IMR-90 (cell line): ENCODE results near the gene RORC. TPM values are rescaled to one million over a fixed set of nuclear protein-coding genes. Genes with fewer than 3 reads are reported as not detected.

ENCODE experiments used
- ATAC-seq: fragments of 200-7000 bp; cut with Tn5 transposase; 2 replicates; pipeline ENCODE4 v1.9.1; 2020; ENCODE audit warnings: low read depth, mild to moderate bottlenecking, moderate library complexity
- BruUV-seq: library from RNA; stranded (reverse); fragments of 400-500 nt; replicated peaks from 2 replicates; lab custom pipeline; 2021; lab: Mats Ljungman, UMichigan
- CTCF ChIA-PET: fragments of 300-600 bp; formaldehyde crosslinking; extraction: SDS; loops from one replicate; lab custom pipeline; 2021; ENCODE audit warnings: antibody characterized with exemption; lab: Yijun Ruan, JAX
- POLR2A ChIA-PET: fragments of 300-600 bp; sonication (Branson Sonifier 250); formaldehyde crosslinking; loops from one replicate; lab custom pipeline; 2022; ENCODE audit warnings: antibody characterized with exemption; ENCODE audit not compliant: unreplicated experiment; lab: Charles Lee
- DNase-seq: peaks from one replicate; pipeline ENCODE4 v3.0.0; 2013
- H2AFZ ChIP-seq: replicated peaks from 2 replicates; pipeline ENCODE3; 2013; ENCODE audit warnings: low read length, mild to moderate bottlenecking; ENCODE audit not compliant: poor library complexity
- H2AK5ac ChIP-seq: 2 replicates; pipeline ENCODE4 v1.6.1; 2013; ENCODE audit warnings: low read depth, low read length, inconsistent platforms
- H2AK9ac ChIP-seq: replicated peaks from 2 replicates; pipeline ENCODE3; 2013; ENCODE audit warnings: mild to moderate bottlenecking, low read depth, low read length, moderate library complexity; ENCODE audit not compliant: poor library complexity
- H2BK120ac ChIP-seq: 2 replicates; pipeline ENCODE4 v1.6.1; 2013; ENCODE audit warnings: low read depth, low read length, inconsistent platforms
- H2BK15ac ChIP-seq: 3 replicates; pipeline ENCODE4 v1.6.1; 2013; ENCODE audit warnings: low read depth, low read length, inconsistent platforms
- H2BK20ac ChIP-seq: 2 replicates; pipeline ENCODE4 v1.6.1; 2013; ENCODE audit warnings: low read depth, mild to moderate bottlenecking, inconsistent platforms, low read length, moderate library complexity
- H2BK5ac ChIP-seq: 2 replicates; pipeline ENCODE4 v1.6.1; 2013; ENCODE audit warnings: mild to moderate bottlenecking, low read depth, low read length, inconsistent platforms; ENCODE audit not compliant: poor library complexity, severe bottlenecking
- H3K14ac ChIP-seq: replicated peaks from 2 replicates; pipeline ENCODE4 v1.6.1; 2013; ENCODE audit warnings: low read depth, low read length, inconsistent platforms
- H3K18ac ChIP-seq: 2 replicates; pipeline ENCODE4 v1.6.1; 2013; ENCODE audit warnings: low read depth, low read length, control low read depth
- H3K23ac ChIP-seq: 2 replicates; pipeline ENCODE4 v1.6.1; 2013; ENCODE audit warnings: low read depth, low read length, inconsistent platforms
- H3K27ac ChIP-seq: 2 replicates; pipeline ENCODE4 v1.5.1; 2013; ENCODE audit warnings: mild to moderate bottlenecking, control low read depth, low read length; ENCODE audit not compliant: insufficient read depth
- H3K27me3 ChIP-seq: 2 replicates; pipeline ENCODE4 v1.6.1; 2013; ENCODE audit warnings: low read length; ENCODE audit not compliant: control insufficient read depth, insufficient read depth
- H3K36me3 ChIP-seq: 2 replicates; pipeline ENCODE4 v1.6.1; 2013; ENCODE audit warnings: low read length, mixed read lengths; ENCODE audit not compliant: control insufficient read depth, insufficient read depth
- H3K4ac ChIP-seq: 2 replicates; pipeline ENCODE4 v1.6.1; 2013; ENCODE audit warnings: low read depth, low read length, inconsistent platforms
- H3K4me1 ChIP-seq: 2 replicates; pipeline ENCODE4 v1.6.1; 2013; ENCODE audit warnings: low read length, mixed read lengths; ENCODE audit not compliant: control insufficient read depth, insufficient read depth
- H3K4me2 ChIP-seq: 2 replicates; pipeline ENCODE4 v1.6.1; 2013; ENCODE audit warnings: low read depth, mild to moderate bottlenecking, control low read depth, low read length, moderate library complexity
- H3K4me3 ChIP-seq: 2 replicates; pipeline ENCODE4 v1.5.1; 2013; ENCODE audit warnings: low read depth, mild to moderate bottlenecking, control low read depth, low read length, moderate library complexity; ENCODE audit not compliant: insufficient read depth
- H3K56ac ChIP-seq: 2 replicates; pipeline ENCODE4 v1.6.1; 2013; ENCODE audit warnings: low read length, inconsistent platforms; ENCODE audit not compliant: insufficient read depth; ENCODE audit errors: extremely low read depth
- H3K79me1 ChIP-seq, 2 experiments: 2 replicates each; pipeline ENCODE4 v1.6.1; 2013; ENCODE audit warnings: low read length in 2 of 2, inconsistent platforms in 1 of 2, low read depth in 1 of 2
- H3K9ac ChIP-seq: 2 replicates; pipeline ENCODE4 v1.6.1; 2013; ENCODE audit warnings: low read depth, low read length, control low read depth
- H3K9me1 ChIP-seq: 2 replicates; pipeline ENCODE4 v1.6.1; 2013; ENCODE audit warnings: low read length, inconsistent platforms; ENCODE audit not compliant: insufficient read depth
- H3K9me3 ChIP-seq: 2 replicates; pipeline ENCODE4 v1.6.1; 2013; ENCODE audit warnings: low read length; ENCODE audit not compliant: control insufficient read depth, insufficient read depth
- H4K20me1 ChIP-seq: 2 replicates; pipeline ENCODE4 v1.6.1; 2013; ENCODE audit warnings: low read length, inconsistent platforms; ENCODE audit not compliant: insufficient read depth
- H4K5ac ChIP-seq: 2 replicates; pipeline ENCODE4 v1.6.1; 2013; ENCODE audit warnings: mild to moderate bottlenecking, low read depth, low read length, control low read depth
- H4K8ac ChIP-seq, 2 experiments: 2 replicates each; pipeline ENCODE4 v1.6.1; 2013; ENCODE audit warnings: low read depth in 2 of 2, low read length in 2 of 2, control low read depth in 1 of 2, inconsistent platforms in 1 of 2
- H4K91ac ChIP-seq: 2 replicates; pipeline ENCODE4 v1.6.1; 2013; ENCODE audit warnings: low read depth, low read length, inconsistent platforms; ENCODE audit not compliant: insufficient read depth
- BHLHE40 ChIP-seq: fragments of 150-350 bp; IDR thresholded peaks from 2 replicates; pipeline ENCODE4 v1.6.1; 2016; ENCODE audit warnings: mild to moderate bottlenecking, low read depth, low read length
- CEBPB ChIP-seq: IDR thresholded peaks from 2 replicates; pipeline ENCODE4 v1.6.1; 2012; ENCODE audit warnings: low read depth, low read length, improper control_type of control experiment
- CHD1 ChIP-seq: IDR thresholded peaks from 2 replicates; pipeline ENCODE4 v1.6.1; 2012; ENCODE audit warnings: low read depth, low read length, improper control_type of control experiment
- FOS ChIP-seq: fragments of 150-350 bp; IDR thresholded peaks from 2 replicates; pipeline ENCODE4 v1.6.1; 2016; ENCODE audit warnings: low read depth, low read length
- MAFK ChIP-seq: IDR thresholded peaks from 2 replicates; pipeline ENCODE4 v1.6.1; 2012; ENCODE audit warnings: low read depth, low read length, improper control_type of control experiment
- MAZ ChIP-seq: IDR thresholded peaks from 2 replicates; pipeline ENCODE4 v1.6.1; 2012; ENCODE audit warnings: low read depth, mild to moderate bottlenecking, low read length, improper control_type of control experiment, moderate library complexity, borderline replicate concordance
- MXI1 ChIP-seq: IDR thresholded peaks from 2 replicates; pipeline ENCODE4 v1.6.1; 2012; ENCODE audit warnings: low read depth, mild to moderate bottlenecking, low read length, moderate library complexity, borderline replicate concordance
- NFE2L2 ChIP-seq: fragments of 150-350 bp; IDR thresholded peaks from 2 replicates; pipeline ENCODE4 v1.6.1; 2016; ENCODE audit warnings: low read depth, mild to moderate bottlenecking, low read length
- POLR2A ChIP-seq: IDR thresholded peaks from 2 replicates; pipeline ENCODE4 v1.6.1; 2012; ENCODE audit warnings: mild to moderate bottlenecking, low read depth, low read length
- RAD21 ChIP-seq: IDR thresholded peaks from 2 replicates; pipeline ENCODE4 v1.6.1; 2012; ENCODE audit warnings: low read length, improper control_type of control experiment
- RCOR1 ChIP-seq: IDR thresholded peaks from 2 replicates; pipeline ENCODE4 v1.6.1; 2012; ENCODE audit warnings: mild to moderate bottlenecking, low read length, improper control_type of control experiment; ENCODE audit not compliant: insufficient replicate concordance
- RFX5 ChIP-seq: IDR thresholded peaks from 2 replicates; pipeline ENCODE4 v1.8.0; 2012; ENCODE audit warnings: low read depth, mild to moderate bottlenecking, low read length, moderate library complexity
- SMC3 ChIP-seq: fragments of 150-350 bp; IDR thresholded peaks from 2 replicates; pipeline ENCODE4 v1.6.1; 2016; ENCODE audit warnings: low read depth, mild to moderate bottlenecking, antibody characterized with exemption, low read length, moderate library complexity
- WGBS, 2 experiments: methylation state at CpG; one replicate each; pipeline versions ENCODE4 v1.1.5 to v1.1.7; 2013; ENCODE audit warnings: missing lambda C conversion rate in 2 of 2; ENCODE audit not compliant: insufficient read length in 1 of 2; ENCODE audit errors: extremely low coverage in 2 of 2; 5-methylcytosine and 5-hydroxymethylcytosine counted together
- dilution Hi-C: fragments of 300-500 bp; cut with HindIII; formaldehyde crosslinking; loops from one replicate; pipeline ENCODE4 v1.14.3; 2018; ENCODE audit warnings: low sequenced_read_pairs; ENCODE audit not compliant: unreplicated experiment
- in situ Hi-C: fragments of 300-500 bp; cut with MboI; formaldehyde crosslinking; loops from 3 replicates; pipeline ENCODE4 v1.14.3; 2019; ENCODE audit warnings: low sequenced_read_pairs, inconsistent platforms, mixed read lengths
- intact Hi-C: fragments of 100-400 bp; cut with micrococcal nuclease; formaldehyde crosslinking; loops from 2 replicates; pipeline ENCODE4 v1.10.0; 2022
- polyA plus RNA-seq, 3 experiments: library from polyadenylated mRNA; depleted of rRNA; stranded (reverse); fragments of >200 nt; gene quantifications; 2 replicates each; pipeline ENCODE4 v1.2.3, GENCODE V29; 2012; ENCODE audit warnings: low replicate concordance in 1 of 3
- total RNA-seq: library from RNA; depleted of rRNA; stranded (reverse); fragments of >200 nt; gene quantifications from 2 replicates; pipeline ENCODE4 v1.2.3, GENCODE V29; 2012
- TF ChIP-seq, protein P1 (sequence below): fragments of 150-350 bp; IDR thresholded peaks from 2 replicates; pipeline ENCODE4 v1.6.1; 2016; ENCODE audit warnings: low read depth, mild to moderate bottlenecking, low read length, moderate library complexity, borderline replicate concordance
- TF ChIP-seq, protein P2 (sequence below): fragments of 150-350 bp; IDR thresholded peaks from 2 replicates; pipeline ENCODE4 v1.6.1; 2017; ENCODE audit warnings: mild to moderate bottlenecking, antibody characterized with exemption, low read length, low read depth
- TF ChIP-seq, protein P3 (sequence below): conservative IDR thresholded peaks from 2 replicates; pipeline ENCODE4 v1.5.1; 2012; ENCODE audit warnings: mild to moderate bottlenecking, low read depth, low read length, improper control_type of control experiment

RORC gene
- total and polyA plus RNA-seq, 2 of the 4 experiments (the other 2 are of a cell fraction) = not detected

DNA sequence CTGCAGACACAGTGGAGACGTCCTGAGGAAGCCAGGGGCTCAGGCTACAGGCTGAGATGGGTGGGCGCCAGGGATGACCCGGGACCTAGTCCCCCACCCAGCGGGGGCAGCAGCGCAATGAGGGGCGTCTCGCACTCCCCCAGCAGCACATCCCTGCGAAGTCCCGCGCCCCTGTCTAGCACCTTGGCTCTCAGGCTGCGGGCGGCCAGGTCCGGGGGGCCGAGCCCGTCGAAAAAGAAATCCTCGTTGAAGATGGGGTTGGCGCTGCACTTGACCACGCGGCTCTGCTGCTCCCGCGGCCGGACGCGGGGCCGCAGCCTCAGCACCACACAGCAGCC is 6.3 kb upstream of the RORC start:
- no peak overlapping the region for H4K5ac ChIP-seq
- peak overlapping the region; percentile 55 for H3K4me2 ChIP-seq
- H4K91ac ChIP-seq = no peak overlapping the region
- H2AK9ac ChIP-seq = no peak overlapping the region
- no peak overlapping the region for H3K9ac ChIP-seq
- ChIA-PET CTCF (no interaction called here), POLR2A (no interaction called here)
- H3K79me1 ChIP-seq = no peaks in the 10 kb centered on the region
- H4K8ac ChIP-seq = no peak overlapping the region
- H3K14ac ChIP-seq = no peak overlapping the region
- peak overlapping the region; percentile 86 for H2AFZ ChIP-seq
- H2AK5ac ChIP-seq = no peak overlapping the region
- no peak overlapping the region for H3K18ac ChIP-seq
- ATAC-seq (no peak), DNase-seq (no peak)
- no peaks in the 10 kb centered on the region for H3K36me3 ChIP-seq
- no peak overlapping the region for H2BK5ac ChIP-seq
- no peak overlapping the region for H3K56ac ChIP-seq
- H3K9me1 ChIP-seq = no peaks in the 10 kb centered on the region
- intact Hi-C loops = loop anchor here (5.0 to 10.0 kb wide), 2 partner anchors 76 to 293 kb away; partner anchors contain the start of genes MRPL9 and TUFT1
- H3K27me3 ChIP-seq = peaks cover 62% of the 10 kb centered on the region
- H2BK120ac ChIP-seq = no peak overlapping the region
- H2BK20ac ChIP-seq = no peak overlapping the region
- WGBS, 2 experiments = 4% methylated on average over 17 of the region's 26 CpGs; no CpG with 5 or more reads in 1 of the 2 experiments
- H3K23ac ChIP-seq = no peak overlapping the region
- H3K9me3 ChIP-seq = no peaks in the 10 kb centered on the region
- H2BK15ac ChIP-seq = no peak overlapping the region
- BruUV-seq = no TSS peak
- no peaks in the 10 kb centered on the region; the same call in 1 of the 2 replicates for H3K4me1 ChIP-seq
- in situ Hi-C loops = no loop called here
- H3K27ac ChIP-seq = no peak overlapping the region
- no peak overlapping the region for H3K4ac ChIP-seq
- H3K4me3 ChIP-seq = no peak overlapping the region; the same call in 1 of the 2 replicates
- H4K20me1 ChIP-seq = no peaks in the 10 kb centered on the region
- TF ChIP-seq, protein P1, sequence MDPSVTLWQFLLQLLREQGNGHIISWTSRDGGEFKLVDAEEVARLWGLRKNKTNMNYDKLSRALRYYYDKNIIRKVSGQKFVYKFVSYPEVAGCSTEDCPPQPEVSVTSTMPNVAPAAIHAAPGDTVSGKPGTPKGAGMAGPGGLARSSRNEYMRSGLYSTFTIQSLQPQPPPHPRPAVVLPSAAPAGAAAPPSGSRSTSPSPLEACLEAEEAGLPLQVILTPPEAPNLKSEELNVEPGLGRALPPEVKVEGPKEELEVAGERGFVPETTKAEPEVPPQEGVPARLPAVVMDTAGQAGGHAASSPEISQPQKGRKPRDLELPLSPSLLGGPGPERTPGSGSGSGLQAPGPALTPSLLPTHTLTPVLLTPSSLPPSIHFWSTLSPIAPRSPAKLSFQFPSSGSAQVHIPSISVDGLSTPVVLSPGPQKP = no peak
- TF ChIP-seq MXI1 (no peak), RFX5 (no peak), RCOR1 (no peak), CHD1 (no peak), CEBPB (no peak), BHLHE40 (no peak), RAD21 (no peak), NFE2L2 (no peak), FOS (no peak), MAZ (no peak), MAFK (no peak), SMC3 (no peak), POLR2A (no peak)
- TF ChIP-seq, protein P2, sequence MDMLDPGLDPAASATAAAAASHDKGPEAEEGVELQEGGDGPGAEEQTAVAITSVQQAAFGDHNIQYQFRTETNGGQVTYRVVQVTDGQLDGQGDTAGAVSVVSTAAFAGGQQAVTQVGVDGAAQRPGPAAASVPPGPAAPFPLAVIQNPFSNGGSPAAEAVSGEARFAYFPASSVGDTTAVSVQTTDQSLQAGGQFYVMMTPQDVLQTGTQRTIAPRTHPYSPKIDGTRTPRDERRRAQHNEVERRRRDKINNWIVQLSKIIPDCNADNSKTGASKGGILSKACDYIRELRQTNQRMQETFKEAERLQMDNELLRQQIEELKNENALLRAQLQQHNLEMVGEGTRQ = no peak
- TF ChIP-seq, protein P3, sequence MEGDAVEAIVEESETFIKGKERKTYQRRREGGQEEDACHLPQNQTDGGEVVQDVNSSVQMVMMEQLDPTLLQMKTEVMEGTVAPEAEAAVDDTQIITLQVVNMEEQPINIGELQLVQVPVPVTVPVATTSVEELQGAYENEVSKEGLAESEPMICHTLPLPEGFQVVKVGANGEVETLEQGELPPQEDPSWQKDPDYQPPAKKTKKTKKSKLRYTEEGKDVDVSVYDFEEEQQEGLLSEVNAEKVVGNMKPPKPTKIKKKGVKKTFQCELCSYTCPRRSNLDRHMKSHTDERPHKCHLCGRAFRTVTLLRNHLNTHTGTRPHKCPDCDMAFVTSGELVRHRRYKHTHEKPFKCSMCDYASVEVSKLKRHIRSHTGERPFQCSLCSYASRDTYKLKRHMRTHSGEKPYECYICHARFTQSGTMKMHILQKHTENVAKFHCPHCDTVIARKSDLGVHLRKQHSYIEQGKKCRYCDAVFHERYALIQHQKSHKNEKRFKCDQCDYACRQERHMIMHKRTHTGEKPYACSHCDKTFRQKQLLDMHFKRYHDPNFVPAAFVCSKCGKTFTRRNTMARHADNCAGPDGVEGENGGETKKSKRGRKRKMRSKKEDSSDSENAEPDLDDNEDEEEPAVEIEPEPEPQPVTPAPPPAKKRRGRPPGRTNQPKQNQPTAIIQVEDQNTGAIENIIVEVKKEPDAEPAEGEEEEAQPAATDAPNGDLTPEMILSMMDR = no peak
- dilution Hi-C loops = no loop called here
